Central memory CD4-positive, alpha-beta T cell (primary cell): Measurements from ENCODE around the gene ACVR2A.
A peak's percentile ranks its signal among the peaks of the same experiment; 100 is the strongest.

Experiments used
- DNase-seq: peaks from one replicate; pipeline ENCODE4 v3.0.0; 2022
- total RNA-seq, 3 experiments: gene quantifications; one replicate each; lab custom pipeline; 2026; lab: John Stamatoyannopoulos, UW

ACVR2A gene
- total RNA-seq, result 10.9 to 39.3 (median 22.8) reads per million in 3 experiments

- peak; percentile 60 for DNase-seq
Measured at GRCh38 chr2:147844697-147845410, at the start of gene ACVR2A. ACVR2A (plus strand) TSS chr2:147845029; CDS start chr2:147845153, 124 bp downstream.

- no peak for DNase-seq
Measured at GRCh38 chr2:147800316-147800715, 44.5 kb upstream of the ACVR2A start.

GRCh38 chr2:147806846-147807245 lies 38.0 kb upstream of the ACVR2A start:
- DNase-seq, result no peak

- no peak for DNase-seq
Measured at GRCh38 chr2:147808520-147808919, 36.3 kb upstream of the ACVR2A start.

GRCh38 chr2:147810883-147811765 lies 33.7 kb upstream of the ACVR2A start:
- DNase-seq, result no peak

GRCh38 chr2:147818741-147819140 lies 26.1 kb upstream of the ACVR2A start:
- DNase-seq, result no peak

GRCh38 chr2:147824620-147825019 lies 20.2 kb upstream of the ACVR2A start:
- no peak for DNase-seq

GRCh38 chr2:147826278-147827087 lies 18.3 kb upstream of the ACVR2A start:
- no peak for DNase-seq

GRCh38 chr2:147827088-147827375 lies 17.8 kb upstream of the ACVR2A start:
- DNase-seq, result no peak

GRCh38 chr2:147829106-147829505 lies 15.7 kb upstream of the ACVR2A start:
- DNase-seq, result no peak

GRCh38 chr2:147836099-147836498 lies 8.7 kb upstream of the ACVR2A start:
- DNase-seq, result no peak

- DNase-seq, result no peak
Measured at GRCh38 chr2:147843391-147843863, 1.4 kb upstream of the ACVR2A start.

GRCh38 chr2:147843864-147844696 lies 749 bp upstream of the ACVR2A start:
- peak; percentile 87 for DNase-seq

- peak; percentile 64 for DNase-seq
Measured at GRCh38 chr2:147845411-147845971, 662 bp downstream of the ACVR2A start.

- no peak for DNase-seq
Measured at GRCh38 chr2:147846412-147847081, 1.7 kb downstream of the ACVR2A start.

- no peak for DNase-seq
Measured at GRCh38 chr2:147847746-147848391, 3.0 kb downstream of the ACVR2A start.

GRCh38 chr2:147850838-147851237 lies 6.0 kb downstream of the ACVR2A start:
- DNase-seq, result no peak

GRCh38 chr2:147851244-147851930 lies 6.6 kb downstream of the ACVR2A start:
- DNase-seq, result no peak

- no peak for DNase-seq
Measured at GRCh38 chr2:147854557-147855134, 9.8 kb downstream of the ACVR2A start.

GRCh38 chr2:147855316-147855715 lies 10.5 kb downstream of the ACVR2A start:
- DNase-seq, result no peak
